Measurements from ENCODE around the gene S100A16. TPM values are rescaled to one million over a fixed set of nuclear protein-coding genes. Genes with fewer than 3 reads are reported as not detected.

Gene S100A16
- 255 and 277 TPM in 2 replicates for total RNA-seq

GRCh38 chr1:153612755-153613331 is at the start of gene S100A16:
Gene S100A16, minus strand, starts transcription at chr1:153613137. Its CDS starts 4,986 bp downstream, at chr1:153608151.

GRCh38 chr1:153658400-153659174 is 45.6 kb upstream of the S100A16 start, which contains the start of gene SNAPIN:
Gene SNAPIN, plus strand, starts transcription at chr1:153658703. Its CDS starts 41 bp downstream, at chr1:153658744.

GRCh38 chr1:153633754-153634665 is 21.1 kb upstream of the S100A16 start, which contains the start of gene CHTOP:
Gene CHTOP, plus strand, starts transcription at chr1:153634066. Its CDS starts 2,523 bp downstream, at chr1:153636589.

GRCh38 chr1:153627715-153628626 is 15.0 kb upstream of the S100A16 start, which contains the start of gene S100A1:
Gene S100A1, plus strand, starts transcription at chr1:153628434. Its CDS starts 2,088 bp downstream, at chr1:153630522.

GRCh38 chr1:153626904-153627714 is 14.2 kb upstream of the S100A16 start, which contains the start of gene S100A13:
Gene S100A13, minus strand, starts transcription at chr1:153627505. Its CDS starts 1,033 bp downstream, at chr1:153626472.

GRCh38 chr1:153616144-153616916 is 3.4 kb upstream of the S100A16 start, which contains the start of gene S100A14:
Gene S100A14, minus strand, starts transcription at chr1:153616325. Its CDS starts 467 bp downstream, at chr1:153615858.

GRCh38 chr1:153565529-153566374 is 47.2 kb downstream of the S100A16 start, which contains the start of gene S100A2:
Gene S100A2, minus strand, starts transcription at chr1:153565844. Its CDS starts 1,967 bp downstream, at chr1:153563877.

Other genes with a start within 250 kb of the S100A16 start
- gene S100A12, start 237.5 kb downstream of the S100A16 start, total RNA-seq: not detected in 2 replicates
- not detected in 2 replicates for gene S100A8, start 222.1 kb downstream of the S100A16 start, total RNA-seq
- gene S100A7A, start 196.6 kb downstream of the S100A16 start, total RNA-seq: not detected in 2 replicates
- not detected in 2 replicates for gene S100A7, start 152.5 kb downstream of the S100A16 start, total RNA-seq
- gene S100A6, start 77.1 kb downstream of the S100A16 start, total RNA-seq: 1,776 and 1,851 TPM in 2 replicates
- not detected in 2 replicates for gene S100A5, start 72.2 kb downstream of the S100A16 start, total RNA-seq
- gene S100A4, start 67.3 kb downstream of the S100A16 start, total RNA-seq: 514 and 844 TPM in 2 replicates
- 2.8 and 8.6 TPM in 2 replicates for gene S100A3, start 63.9 kb downstream of the S100A16 start, total RNA-seq
- 3.3 and 6.0 TPM in 2 replicates for gene S100A2, start 47.3 kb downstream of the S100A16 start, total RNA-seq
- 0.33 TPM in 1 of 2 replicates, not detected in the other for gene S100A14, start 3.2 kb upstream of the S100A16 start, total RNA-seq
- gene S100A13, start 14.4 kb upstream of the S100A16 start, total RNA-seq: 81.7 and 205 TPM in 2 replicates
- gene S100A1, start 15.3 kb upstream of the S100A16 start, total RNA-seq: 0.17 TPM in 1 of 2 replicates, not detected in the other
- 23.0 and 33.6 TPM in 2 replicates for gene CHTOP, start 20.9 kb upstream of the S100A16 start, total RNA-seq
- 65.5 and 73.7 TPM in 2 replicates for gene SNAPIN, start 45.6 kb upstream of the S100A16 start, total RNA-seq
- gene ILF2, start 57.9 kb upstream of the S100A16 start, total RNA-seq: 148 and 229 TPM in 2 replicates
- gene NPR1, start 65.6 kb upstream of the S100A16 start, total RNA-seq: 0.58 and 2.6 TPM in 2 replicates
- gene INTS3, start 114.9 kb upstream of the S100A16 start, total RNA-seq: 45.1 and 52.9 TPM in 2 replicates
- 18.0 and 35.6 TPM in 2 replicates for gene SLC27A3, start 162.3 kb upstream of the S100A16 start, total RNA-seq